Measurements from ENCODE around the gene BAG5.
A peak's percentile ranks its signal among the peaks of the same experiment; 100 is the strongest.
"Not testable (repeated sequence)": the region's sequence is repeated elsewhere in the genome, so short reads cannot be mapped to it uniquely, and the experiment has no call there.

BAG5 gene

DNA sequence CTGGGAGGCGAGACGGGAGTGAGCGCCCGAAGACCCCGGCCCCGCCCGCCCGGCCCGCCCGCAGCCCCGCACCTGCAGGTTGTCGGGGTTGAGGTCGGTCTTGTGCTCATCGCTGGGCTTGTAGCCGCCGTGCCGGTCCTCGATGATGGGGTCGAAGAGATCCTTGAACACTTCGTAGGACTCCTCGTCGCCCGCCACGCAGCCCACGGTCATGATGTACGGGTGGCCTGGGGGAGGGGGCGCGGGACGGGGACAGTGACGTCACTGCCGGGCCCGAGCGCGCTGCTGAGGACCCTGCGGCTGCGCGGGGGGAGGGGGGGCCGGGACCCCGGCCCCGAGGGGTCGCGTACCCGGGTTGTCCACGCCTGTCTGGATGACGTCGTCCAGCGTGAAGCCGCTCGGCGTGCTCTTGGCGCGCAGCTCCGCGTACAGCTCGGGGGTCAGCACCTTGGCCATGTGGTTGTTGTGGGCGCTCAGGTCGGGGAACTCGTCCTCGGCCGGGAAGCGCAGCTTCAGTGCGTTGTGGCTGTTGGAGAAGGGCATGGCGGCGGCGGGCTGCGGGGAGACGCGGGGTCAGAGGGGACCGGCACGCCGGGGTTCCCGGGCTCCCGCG, 40.4 kb downstream of the BAG5 start:
- DNase-seq, result no peak

DNA sequence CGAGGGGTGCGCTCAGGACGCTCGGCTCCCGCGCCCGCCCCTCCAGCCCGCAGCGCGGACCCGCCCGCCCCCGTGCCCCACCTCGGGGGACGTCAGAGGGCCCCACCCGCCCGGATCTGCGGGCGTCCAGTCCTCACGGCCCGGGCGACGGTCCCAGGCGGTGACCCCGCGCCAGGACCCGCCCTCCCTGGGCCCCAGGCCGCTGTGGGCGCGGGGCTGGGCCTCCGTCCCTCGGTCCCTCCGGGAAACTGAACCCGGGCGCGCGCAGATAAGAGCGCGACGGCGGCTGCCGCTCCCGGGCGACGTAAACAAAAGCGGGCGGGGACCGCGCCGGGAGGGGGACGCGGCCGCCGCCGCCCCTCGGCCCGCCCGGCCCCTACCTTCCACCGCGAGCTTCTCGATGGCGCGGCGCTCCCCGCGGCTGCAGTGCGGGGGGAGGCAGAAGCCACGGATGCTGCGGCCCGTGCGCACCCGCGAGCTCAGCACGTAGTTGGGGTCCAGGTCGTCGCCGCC, 41.0 kb downstream of the BAG5 start:
- no peak for DNase-seq

DNA sequence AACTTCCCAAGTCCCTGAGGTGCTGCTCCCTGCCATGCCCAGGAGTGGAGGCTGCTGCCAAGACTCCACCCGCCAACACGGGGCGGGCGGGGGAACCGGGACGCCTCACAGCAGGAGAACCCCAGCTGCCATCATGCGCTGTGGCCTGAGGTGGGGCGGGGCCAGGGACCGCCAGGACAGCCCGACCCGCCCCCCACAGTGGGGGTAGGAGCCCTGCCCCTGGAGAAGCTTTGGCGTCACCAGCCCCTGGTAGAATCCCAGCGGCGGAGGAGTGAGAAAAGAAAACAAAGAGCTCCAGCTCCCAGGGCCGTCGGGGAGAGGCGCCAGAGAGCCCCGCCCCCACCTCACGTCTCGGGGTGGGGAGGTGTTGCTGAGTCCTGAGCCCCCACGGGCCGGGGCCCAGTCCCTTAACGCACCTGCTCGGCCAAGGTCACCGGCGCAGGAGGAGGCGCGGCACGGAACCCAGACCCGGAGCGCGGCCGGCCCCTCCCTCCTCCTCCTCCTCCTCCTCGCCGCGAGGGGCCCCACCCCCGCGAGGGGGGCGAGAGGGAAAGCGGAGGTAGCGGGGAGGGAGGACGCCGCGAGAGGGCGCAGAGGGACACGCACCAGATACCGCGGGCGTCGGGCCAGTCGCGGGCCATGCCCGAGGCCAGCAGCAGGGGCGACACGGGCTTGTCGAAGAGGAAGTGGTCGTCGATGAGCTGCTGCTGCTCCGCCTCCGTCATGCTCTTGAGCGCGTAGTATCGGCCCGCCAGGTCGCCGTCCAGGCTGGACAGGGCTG, 41.6 kb downstream of the BAG5 start:
- DNase-seq, result peak; percentile 56

DNA sequence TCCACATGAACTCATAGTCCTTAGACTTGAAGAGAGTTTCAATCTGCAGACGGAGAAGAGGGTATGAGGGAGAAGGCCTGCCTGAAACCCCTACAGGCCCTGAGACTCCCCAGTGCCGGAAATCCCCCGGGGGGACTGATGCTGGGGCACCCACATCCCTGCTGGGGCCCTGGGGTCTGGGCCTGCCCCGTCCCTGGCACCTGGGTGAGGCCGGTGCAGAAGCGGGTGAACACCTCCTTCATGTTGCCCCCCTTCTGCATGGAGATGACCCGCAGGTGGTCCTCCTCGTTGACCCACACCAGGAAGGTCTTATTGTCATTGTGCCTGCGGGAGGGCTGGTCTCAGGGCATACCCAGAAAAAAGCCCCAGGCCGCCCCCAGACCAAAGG, 42.2 kb downstream of the BAG5 start:
- DNase-seq, result no peak

DNA sequence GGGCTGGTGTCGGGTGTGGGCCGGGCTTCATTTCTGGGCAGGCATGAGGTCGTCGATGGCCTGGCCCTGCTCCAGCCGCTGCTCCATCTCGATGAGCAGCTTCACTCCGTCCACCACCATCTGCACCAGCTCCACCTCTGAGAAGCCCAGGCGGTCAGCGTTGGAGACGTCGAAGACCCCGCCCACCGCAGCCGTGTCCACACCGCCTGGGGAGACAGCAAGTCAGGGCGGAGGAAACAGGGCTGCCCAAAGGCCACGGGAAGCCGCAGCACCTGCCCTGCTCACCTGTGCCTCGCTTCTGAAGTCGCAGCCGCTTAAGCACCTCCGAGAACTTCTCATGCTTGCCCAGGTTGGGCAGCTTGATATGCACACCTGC, 42.6 kb downstream of the BAG5 start:
- no peak for DNase-seq

DNA sequence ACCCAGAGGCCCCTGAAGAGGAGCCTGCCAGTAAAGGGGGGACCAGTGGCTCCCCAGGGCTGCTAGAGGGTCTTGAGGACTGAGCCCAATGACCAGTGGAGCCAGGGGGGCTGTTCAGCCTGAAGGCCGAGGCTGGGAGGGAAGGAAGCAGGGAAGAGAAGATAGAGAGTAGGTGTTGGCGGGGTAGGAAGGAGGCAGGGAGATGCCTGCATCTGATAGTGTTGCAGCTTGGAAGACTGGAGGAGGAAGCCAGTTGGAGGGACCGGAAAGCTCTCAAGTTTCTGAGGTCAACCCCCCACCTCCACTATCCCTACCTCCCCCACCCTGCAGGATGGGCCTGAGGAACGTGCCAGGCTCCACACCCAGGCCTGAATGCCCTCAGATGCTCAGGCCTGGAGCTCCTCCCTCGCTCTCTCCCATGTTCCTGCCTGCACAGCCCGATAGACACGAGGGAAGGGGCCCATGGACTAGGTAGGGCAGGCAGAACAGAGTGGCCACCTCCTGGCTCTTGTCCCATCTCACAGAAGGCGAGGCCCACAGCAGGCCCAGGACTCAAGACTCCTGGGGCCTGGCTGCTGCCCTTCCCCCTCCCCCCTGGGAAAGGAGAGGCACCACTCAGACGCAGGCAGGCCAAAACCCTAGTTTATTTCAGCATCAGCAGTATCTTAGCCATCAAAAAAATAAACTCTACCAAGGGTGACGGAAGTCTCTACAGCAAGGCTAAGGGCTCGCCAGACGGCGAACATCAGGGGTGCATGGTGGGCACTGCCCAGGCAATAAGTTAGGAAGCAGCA, 43.2 kb downstream of the BAG5 start:
- peak; percentile 28 for DNase-seq

DNA sequence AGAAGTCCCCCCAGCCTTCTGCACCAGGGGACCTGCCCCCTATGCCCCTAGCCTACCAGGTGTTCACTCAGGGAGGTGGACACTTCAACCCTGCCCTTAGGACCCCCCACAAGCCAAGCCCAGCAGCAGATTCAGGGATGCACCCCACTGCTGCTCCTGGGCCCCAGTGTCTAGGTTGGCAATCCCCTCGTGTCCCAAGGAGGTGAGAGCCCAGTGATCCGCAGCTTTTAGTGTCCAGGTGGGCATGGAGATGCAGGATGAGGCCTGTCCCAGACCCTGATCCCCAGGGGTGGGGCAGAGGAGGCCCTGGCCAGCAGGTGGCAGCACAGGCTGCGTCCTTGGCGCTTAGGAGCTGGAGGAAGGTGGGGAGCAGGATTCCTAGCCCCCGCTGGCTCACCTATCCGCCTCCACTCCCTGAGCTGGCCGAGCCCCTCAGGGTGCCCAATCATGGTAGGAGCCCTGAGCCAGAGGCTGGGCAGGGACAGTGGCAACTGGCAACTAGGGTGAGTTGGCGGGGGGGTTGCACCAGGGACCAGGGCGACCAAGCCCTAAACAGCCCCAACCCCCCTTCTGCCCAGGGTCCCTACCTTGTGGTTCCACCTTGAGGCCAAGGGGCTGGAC, 43.9 kb downstream of the BAG5 start:
- peak; percentile 40 for DNase-seq

DNA sequence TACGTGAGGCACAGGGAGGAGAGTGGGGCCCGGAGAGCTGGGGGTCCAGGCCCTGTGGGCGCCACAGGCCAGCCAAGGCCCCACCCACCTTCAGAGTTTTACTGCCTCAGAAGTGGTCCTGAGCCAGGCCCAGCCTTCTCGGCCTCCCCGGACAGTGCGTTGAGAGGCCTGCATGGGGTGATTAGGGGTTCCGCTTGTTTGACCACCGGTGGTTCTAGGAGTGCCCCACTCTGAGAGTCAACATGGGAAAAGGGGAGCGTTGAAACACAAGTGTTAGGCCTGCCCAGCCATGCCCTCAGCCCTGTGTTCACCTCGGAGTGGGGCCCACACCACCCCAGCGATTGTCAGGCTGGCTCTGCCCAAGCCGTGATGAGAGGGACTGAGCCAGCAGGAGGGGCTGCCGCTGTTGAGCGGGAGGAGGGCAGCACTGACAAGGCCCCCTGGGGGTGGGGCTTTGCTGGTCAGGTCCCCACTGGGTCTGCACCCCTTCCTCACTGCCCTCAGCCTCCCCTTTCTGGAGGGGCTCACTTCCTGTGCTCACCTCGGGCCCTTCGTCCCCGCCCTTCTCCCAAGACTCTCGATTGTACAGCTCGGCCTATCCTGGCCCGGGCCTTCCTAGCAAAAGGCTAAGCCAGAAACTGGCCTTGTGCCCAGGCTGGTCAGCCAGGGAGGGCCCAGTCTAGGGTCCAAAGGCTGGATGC, 44.6 kb downstream of the BAG5 start:
- no peak for DNase-seq

DNA sequence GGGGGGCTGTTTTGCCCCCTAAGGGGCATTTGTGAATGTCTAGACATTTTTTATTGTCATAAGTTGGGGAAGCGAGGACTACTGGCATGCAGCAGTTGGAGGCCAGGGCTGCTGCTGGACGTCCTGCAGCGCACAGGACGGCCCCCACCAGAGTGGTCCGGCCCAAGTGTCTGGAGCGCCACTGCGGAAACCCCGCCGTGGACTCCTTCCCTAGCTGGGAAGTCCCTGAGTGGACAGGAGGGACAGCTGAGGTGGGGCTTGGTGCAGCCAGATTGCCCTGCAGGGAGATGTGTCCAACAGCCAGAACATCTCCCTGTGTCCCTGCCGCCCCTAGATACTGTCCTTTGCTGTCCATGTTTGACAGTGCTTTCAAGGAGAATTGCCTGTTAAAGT, 45.3 kb downstream of the BAG5 start:
- no peak for DNase-seq

DNA sequence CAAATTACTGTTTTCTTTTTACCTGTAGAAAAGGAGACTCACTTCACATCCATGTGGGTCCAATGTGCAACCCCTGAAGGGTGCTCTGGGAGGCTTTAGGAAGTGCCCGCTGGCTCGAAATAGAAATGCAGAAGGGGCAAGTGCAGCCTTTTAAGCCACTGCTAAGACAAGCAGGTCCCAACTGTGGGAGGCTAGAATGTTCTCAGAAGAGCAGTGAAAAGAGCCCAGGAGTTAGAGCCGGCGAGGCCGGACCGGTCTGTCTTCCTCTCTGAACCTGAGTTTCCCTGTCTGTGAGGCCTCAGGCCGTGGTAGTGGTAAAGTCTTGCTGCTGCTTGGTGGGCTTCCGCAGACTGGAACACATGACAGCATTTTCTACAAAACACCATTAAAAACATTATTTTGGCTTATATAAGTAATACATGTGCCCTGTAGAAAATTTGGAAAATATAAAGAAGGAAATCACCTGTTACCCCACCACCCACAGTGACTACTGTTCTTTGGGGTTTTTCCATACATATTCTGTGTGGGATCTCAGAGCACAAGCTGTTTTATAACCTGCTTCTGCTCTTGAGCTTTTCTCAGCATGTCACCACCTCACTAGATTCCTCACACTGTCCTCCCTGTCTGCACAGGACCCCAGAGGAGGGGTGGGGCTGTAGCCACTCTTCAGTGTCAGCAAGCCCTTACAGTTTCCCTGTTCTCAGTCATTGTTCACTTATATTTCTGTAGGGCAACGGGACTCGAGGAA, 45.9 kb downstream of the BAG5 start:
- DNase-seq, result no peak

DNA sequence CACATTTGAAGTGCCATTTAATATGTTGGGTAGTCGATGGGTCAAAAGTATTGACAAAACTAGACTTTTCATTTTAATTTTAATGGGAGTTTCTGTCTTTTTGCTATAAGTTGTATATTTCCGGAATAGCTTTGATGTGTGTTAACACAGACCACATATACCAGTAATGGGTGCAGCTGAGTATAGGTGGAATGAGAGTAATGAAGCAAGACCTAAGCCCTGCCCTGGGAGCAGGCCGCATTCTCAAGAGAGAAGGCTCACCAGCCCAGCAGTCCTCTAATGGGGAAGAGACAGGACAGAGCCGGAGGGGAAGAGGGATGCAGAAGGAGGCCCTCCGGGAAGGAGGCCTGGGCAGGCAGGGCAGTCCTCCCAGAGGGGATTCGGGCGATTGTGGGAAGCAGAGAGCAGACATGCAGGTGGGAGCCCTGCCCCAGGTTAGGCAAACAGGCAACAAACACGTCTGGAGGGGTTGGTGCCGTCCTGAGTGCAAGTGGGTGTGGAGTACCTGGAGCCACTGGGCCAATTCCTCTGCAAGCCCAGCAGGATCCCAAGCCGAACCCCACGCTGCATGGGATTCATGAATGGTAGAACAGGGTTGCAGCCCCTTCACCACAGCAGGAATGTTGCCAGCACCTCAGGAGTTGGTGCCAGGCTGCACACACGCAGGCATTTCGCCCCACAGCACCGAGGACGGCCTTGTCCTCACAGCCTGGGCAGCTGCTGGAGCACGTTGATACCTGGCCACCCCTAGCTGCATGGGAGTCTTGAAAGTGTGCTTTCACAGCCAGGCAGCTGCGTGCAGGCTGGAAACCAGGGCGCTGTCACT, 47.6 kb downstream of the BAG5 start:
- DNase-seq, result no peak

DNA sequence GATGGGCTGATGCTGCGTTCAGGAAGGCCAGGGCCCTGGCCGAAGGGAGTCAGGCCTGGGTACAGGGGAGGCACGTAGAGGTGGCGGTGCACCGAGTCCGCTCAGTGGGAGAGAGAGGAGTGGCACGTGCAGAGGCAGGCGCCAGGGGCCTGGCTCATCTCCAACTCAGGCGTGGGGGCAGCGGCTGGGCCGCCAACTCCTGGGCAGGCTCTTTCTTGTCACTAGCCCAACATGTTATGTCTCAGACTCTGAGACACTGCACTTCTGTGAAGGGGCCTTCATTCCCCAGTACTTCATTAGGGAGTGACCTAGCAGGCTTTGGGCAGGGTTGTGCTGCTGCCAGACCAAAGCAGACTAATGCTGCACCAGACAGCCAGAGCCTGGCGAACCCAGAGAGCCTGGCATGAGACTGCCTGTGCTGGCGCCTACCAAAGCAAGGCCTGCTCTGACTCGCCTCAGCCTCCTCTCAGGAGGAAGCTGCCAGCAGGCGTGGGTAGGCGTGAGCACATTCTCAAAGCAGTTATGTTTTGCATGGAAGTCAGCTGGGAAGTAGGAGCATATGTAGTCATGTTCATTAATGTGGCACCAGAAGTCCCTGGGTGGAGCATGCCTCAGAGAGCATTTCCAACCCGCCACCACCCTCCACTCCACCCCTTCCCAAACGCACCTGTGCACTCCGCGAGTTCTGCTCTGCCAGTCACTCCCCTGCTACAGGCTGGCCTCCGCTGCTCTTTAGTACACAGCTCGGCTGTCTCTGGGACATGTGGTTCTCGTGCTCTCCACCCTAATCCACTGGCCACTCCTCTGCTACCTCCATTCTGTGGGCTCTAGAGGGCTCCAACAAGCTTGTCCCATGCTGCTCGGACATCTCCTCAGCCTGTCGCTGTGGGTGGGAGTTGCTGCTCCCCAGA, 49.5 kb downstream of the BAG5 start:
- DNase-seq, result peak; percentile 18

DNA sequence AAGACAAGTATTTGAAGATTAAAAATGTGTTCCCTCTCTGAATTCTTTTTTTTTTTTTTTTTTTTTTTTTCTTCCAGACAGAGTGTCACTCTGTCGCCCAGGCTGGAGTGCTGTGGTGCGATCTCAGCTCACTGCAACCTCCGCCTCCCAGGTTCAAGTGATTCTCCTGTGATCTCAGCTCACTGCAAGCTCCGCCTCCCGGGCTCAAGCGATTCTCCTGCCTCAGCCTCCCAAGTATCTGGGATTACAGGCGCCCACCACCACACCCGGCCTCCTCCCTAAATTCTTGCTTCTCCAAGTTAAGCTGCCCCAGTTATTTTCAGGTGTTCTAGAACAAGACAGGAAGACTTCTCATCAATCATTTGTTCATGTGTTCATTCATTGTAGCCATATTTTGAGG, 50.3 kb downstream of the BAG5 start:
- DNase-seq, result not testable (repeated sequence)

DNA sequence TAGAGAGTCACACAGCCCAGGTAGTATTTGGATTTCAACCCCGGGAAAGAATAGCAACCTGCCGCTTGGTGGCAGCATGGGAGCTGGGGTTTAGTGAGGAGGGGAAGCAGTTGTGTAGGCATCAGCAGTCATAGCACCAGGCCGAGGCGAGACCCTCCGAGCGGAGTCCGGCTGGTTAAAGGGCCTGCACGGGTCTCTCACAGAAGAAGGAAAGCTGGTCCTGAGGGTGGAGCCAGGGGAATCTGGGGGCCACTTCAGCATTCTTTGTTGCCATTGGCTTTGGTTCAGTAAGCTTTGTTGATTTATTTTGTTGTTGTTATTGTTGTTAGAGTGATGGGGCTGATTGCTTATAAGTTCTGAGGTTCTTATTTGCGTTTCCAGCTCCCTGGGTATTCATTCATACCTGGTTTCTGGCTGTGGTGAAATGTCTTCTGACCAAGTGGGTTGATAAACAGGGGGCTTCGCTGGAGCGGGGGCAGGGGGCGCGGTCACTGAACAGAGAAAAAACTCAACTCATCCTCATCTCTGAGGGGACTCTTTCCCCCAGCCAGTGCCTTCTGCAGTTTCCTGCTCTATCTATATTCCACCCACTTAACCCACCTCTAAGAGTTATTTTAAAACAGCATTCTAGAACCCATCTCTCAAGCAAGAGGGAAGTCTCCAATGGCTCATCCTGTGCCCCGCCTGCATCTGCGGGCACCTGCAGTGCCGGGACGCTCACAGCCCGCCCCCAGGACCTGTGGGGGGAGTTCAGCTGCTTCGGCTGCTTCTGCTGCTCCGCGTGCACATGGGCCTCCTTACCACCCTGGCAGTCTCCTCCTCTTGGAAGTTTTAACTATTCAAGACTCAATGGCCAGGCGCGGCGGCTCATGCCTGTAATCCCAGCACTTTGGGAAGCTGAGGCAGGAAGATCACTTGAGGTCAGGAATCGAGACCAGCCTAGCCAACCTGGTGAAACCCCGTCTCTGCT, 51.4 kb downstream of the BAG5 start:
- DNase-seq, result no peak

DNA sequence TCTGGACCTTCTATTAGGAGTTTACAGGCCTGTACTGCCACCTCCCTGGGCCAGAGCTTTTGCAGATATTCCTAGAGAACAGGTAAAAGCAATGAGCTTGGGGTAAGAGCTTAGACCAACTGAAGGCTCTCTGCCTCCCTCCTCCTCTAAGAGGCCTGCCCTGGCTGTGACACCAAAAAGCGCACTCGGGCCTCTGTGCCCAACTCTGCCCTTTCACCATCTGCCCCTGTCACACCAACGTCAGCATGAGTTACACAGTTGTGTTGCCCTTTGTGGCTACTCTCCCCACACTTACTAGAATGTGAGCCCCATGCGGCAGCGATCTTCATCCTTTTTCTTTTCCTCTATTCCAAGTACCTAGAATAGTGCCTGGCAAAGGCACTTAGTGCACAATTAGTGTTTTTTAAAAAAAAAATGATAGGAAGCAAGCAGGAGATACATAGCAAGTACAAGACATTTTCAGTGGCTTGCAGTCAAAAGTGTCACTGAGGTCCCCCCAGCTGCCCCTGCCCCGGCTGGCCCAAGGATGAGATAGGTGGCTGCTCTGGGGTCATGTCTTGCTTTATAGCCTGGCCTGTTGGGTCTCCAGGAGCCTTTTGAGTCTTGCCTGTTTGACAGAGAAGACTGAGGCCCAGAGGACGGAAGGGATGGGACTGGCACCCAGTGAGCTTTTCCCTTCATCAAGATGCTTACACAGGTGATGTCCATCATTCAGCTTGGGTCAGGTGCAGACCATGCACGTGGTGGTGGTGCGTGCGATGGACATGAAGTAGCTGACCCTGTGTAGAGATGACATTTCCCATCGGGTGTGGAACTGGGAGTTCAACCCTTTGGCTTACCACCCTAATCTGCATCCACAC, 52.4 kb downstream of the BAG5 start:
- DNase-seq, result no peak

DNA sequence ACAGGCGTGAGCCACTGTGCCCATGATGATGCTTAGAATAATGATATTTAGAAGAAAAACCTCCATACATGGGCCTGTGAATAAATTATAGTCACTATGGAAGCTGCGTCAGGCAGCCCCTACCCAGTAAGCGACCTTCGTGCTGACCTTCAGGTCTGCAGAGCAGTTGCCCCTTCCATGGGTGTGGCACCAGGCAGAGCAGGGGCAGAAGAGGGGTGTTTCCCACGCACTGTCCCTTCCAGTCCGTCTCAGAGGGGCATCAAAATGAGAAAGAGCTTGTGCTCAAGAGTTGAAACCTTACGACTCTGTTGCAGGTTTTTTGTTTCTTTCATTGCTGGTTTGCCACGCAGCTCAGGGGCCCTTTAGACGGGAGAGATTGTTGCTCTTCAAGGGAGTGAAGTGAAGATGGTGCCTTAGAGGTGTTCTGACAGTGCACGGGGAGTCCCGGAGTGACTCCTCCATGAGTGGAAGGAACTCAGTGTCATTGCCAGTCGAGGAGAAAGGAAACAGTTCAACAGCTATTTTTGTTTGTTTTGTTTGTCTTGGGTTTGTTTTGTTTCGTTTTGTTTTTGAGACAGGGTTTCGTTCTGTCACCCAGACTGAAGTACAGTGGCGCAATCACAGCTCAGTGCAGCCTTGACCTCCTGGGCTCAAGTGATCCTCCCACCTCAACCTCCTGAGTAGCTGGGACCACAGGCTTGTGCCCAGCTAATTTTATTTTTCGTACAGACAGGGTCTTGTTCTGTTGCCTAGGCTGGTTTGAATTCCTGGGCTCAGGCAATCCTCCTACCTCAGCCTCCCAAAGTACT, 53.7 kb downstream of the BAG5 start:
- no peak for DNase-seq

DNA sequence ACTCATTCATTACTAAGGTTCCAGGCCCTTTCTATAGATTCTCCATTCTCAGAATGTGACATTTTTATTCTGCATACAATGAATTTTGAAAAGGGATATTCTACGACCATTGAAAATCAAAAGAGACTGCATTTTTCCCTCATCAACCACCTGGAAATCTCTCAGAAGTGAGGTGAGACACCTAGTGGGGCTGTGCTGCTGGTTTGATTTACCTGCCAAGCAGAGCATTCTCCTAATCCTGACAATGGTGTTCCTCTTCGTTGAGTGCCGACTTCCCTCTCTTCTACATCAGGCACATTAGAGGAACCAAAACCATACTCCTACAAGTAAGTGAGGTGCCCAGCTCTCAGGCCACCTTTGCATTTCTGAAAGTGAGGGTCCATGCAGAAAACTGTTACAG, 54.7 kb downstream of the BAG5 start:
- no peak for DNase-seq
